ENCODE measurements around the gene ZNF100. TPM values are rescaled to one million over a fixed set of nuclear protein-coding genes. Genes with fewer than 3 reads are reported as not detected.
"Not testable (repeated sequence)": the region's sequence is repeated elsewhere in the genome, so short reads cannot be mapped to it uniquely, and the experiment has no call there.

Gene ZNF100
- 6.6 and 8.7 TPM in 2 replicates for total RNA-seq (2014; rRNA removed; shearing (Covaris generic))
- 2.8 and 3.1 TPM in 2 replicates for polyA plus RNA-seq (2015; cell fraction: cytosol; rRNA removed)
- polyA plus RNA-seq (2015; cell fraction: nucleus; rRNA removed): 5.8 and 7.0 TPM in 2 replicates

GRCh38 chr19:21767065-21767800, at the start of gene ZNF100:
Gene ZNF100 (minus strand): TSS chr19:21767579. CDS start chr19:21767429, 150 bp downstream.
- peak; percentile 88 for DNase-seq (ENCODE audit: low read depth)

DNA sequence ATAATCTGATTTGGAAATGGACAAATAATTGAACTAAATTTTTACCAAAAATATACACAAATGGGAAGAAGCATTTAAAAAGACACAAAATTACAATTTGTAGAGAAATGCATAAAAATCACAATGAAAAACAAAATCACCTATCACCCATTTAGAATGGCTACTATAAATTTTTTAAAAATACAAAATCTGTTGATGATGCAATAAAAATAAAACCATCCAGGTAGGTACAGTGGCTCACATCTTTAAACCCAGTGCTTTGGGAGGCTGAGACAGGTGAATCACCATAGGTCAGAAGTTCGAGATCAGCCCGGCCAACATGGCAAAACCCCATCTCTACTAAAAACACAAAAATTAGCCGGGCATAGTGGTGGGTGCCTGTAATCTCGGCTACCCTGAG, 45.1 kb upstream of the ZNF100 start:
- DNase-seq (ENCODE audit: low read depth): no peak

GRCh38 chr19:21808400-21809000, 41.1 kb upstream of the ZNF100 start:
- not testable (repeated sequence) for DNase-seq (ENCODE audit: low read depth)

GRCh38 chr19:21789466-21790085, 22.2 kb upstream of the ZNF100 start:
- no peak for DNase-seq (ENCODE audit: low read depth)

DNA sequence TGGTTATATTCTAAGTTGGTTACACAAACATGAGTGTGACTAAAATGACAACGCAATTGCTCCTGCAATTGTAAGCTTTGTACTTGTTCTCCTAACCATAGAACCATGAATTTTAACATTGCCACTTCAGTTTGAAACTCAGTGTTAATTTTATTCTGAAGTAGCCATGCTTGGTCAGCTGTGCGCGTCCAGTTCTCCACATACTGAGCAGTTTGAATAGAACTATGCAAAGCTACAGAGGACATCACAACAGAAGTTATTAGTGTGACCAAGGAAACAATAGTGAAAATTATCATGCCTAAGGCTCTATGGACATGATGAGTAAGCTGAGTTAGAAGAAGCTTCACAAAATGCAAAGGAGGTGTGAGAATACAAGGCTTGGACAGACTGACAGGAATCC, 19.6 kb upstream of the ZNF100 start:
- no peak for DNase-seq (ENCODE audit: low read depth)

- not testable (repeated sequence) for DNase-seq (ENCODE audit: low read depth)
These were observed 8.4 kb upstream of the ZNF100 start for GRCh38 chr19:21775792-21776191.

DNA sequence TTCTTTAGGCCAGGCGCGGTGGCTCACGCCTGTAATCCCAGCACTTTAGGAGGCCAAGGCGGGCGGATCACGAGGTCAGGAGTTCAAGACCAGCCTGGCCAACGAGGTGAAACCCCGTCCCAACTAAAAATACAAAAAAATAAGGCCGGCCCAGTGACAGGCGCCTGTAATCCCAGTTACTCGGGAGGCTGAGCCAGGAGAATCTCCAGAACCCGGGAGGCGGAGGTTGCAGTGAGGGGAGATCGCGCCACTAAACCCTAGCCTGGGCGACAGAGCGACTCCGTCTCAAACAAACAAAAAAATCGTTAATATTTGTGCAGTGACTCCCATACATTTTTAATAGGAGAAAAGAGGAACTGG, 694 bp downstream of the ZNF100 start:
- DNase-seq (ENCODE audit: low read depth): not testable (repeated sequence)

GRCh38 chr19:21765151-21765550, 2.2 kb downstream of the ZNF100 start:
- no peak for DNase-seq (ENCODE audit: low read depth)

GRCh38 chr19:21761547-21761946, 5.8 kb downstream of the ZNF100 start:
- DNase-seq (ENCODE audit: low read depth): not testable (repeated sequence)

DNA sequence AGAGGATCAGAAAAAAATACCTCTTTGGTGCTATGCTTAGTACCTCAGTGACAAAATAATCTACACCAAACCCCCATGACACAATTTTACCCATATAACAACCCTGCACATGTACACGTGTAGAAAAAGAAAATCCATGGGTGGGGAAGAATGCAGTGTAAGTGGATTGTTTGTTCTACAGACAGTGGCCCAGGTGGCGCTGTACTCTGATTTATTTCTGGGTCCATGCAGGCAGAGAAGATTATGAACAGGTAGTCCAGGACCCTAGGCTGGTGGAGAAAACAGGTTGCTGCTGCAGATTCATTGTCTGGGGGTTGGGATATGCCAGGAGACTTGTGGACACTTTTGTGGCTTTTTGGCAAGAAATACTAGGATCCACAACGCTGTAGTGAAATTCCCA, 9.1 kb downstream of the ZNF100 start:
- no peak for DNase-seq (ENCODE audit: low read depth)

- DNase-seq (ENCODE audit: low read depth): not testable (repeated sequence)
These were observed 11.8 kb downstream of the ZNF100 start for GRCh38 chr19:21755555-21755954.

DNA sequence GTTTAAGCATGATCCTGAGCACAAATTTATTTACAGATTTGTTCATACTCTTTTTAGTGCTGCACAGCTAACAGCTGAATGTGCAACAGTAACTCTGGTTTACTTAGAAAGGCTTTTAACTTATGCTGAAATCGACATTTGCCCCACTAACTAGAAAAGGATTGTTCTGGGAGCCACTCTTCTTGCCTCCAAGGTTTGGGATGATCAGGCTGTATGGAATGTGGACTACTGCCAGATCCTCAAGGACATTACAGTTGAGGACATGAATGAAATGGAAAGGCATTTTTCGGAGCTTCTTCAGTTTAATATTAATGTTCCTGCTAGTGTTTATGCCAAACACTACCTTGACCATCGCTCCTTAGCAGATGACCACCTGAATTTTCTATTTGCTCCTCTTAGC, 16.0 kb downstream of the ZNF100 start:
- DNase-seq (ENCODE audit: low read depth): no peak

- no peak for DNase-seq (ENCODE audit: low read depth)
These were observed 16.7 kb downstream of the ZNF100 start for GRCh38 chr19:21750586-21751128.

- DNase-seq (ENCODE audit: low read depth): no peak
These were observed 18.3 kb downstream of the ZNF100 start for GRCh38 chr19:21749090-21749489.

- no peak for DNase-seq (ENCODE audit: low read depth)
These were observed 19.3 kb downstream of the ZNF100 start for GRCh38 chr19:21748088-21748487.

DNA sequence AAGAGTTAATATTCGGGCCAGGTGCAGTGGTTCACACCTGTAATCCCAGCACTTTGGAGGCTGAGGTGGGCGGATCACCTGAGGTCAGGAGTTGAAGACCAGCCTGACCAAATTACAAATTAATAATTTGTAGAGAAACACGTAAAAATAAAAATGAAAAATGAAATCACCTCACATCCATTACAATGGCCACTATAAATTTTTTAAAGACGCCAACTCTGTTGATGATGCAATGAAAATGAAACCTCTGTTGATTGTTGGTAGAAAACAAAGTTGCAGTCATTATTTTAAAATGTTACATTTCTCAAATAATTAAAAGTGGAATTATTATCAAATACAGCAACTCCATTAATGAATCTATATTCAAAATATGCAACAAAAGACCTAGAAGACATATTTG, 26.8 kb downstream of the ZNF100 start:
- DNase-seq (ENCODE audit: low read depth): no peak

- DNase-seq (ENCODE audit: low read depth): not testable (repeated sequence)
These were observed 40.2 kb downstream of the ZNF100 start for GRCh38 chr19:21726942-21727747.

GRCh38 chr19:21713761-21714160, 53.6 kb downstream of the ZNF100 start:
- no peak for DNase-seq (ENCODE audit: low read depth)

DNA sequence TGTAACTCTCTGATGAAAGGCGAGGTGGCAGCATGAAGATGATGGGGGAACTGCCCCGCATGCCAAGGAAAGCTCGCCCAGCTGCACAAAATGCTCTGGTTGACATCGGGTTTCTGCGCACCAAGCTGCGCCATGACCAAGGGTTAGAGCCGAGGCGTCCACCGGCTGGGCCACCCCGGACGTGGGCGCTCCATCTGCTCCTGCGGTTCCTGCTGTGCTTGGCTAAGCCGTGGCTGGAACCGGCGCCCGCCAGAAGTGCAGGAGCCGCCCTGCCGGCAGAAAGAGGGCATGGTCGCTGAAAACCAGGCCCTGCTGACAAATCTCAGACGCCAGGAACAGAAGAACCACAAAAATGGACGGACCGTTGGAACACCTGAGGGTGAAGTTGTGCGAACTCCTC, 57.9 kb downstream of the ZNF100 start:
- no peak for DNase-seq (ENCODE audit: low read depth)

DNA sequence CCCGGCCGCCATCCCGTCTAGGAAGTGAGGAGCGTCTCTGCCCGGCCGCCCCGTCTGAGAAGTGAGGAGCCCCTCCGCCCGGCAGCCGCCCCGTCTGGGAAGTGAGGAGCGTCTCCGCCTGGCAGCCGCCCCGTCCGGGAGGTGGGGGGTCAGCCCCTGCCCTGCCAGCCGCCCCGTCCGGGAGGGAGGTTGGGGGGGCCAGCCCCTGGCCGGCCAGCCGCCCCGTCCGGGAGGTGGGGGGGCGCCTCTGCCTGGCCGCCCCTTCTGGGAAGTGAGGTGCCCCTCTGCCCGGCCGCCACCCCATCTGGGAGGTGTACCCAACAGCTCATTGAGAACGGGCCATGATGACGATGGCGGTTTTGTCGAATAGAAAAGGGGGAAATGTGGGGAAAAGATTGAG, 59.5 kb downstream of the ZNF100 start:
- DNase-seq (ENCODE audit: low read depth): not testable (repeated sequence)

DNA sequence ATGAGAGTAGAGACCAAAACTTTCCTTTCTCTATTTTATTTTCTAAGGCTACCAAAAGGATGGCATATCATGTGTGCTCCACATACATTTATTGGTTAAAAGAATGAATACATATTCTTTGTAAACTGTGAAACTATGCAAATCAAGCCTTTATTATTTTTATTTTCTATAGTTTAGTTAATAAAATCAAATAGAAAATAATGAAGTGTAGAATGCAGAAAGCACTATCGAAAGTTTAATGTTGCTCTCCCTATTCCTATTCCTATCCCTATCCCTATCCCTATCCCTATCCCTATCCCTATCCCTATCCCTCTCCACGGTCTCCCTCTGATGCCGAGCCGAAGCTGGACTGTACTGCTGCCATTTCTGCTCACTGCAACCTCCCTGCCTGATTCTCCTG, 60.3 kb downstream of the ZNF100 start:
- DNase-seq (ENCODE audit: low read depth): no peak
